ENCODE measurements around the gene NANOGP8. TPM values are rescaled to one million over a fixed set of nuclear protein-coding genes. Genes with fewer than 3 reads are reported as not detected.

NANOGP8 gene
- total and polyA plus RNA-seq, 8 donors, result not detected

DNA sequence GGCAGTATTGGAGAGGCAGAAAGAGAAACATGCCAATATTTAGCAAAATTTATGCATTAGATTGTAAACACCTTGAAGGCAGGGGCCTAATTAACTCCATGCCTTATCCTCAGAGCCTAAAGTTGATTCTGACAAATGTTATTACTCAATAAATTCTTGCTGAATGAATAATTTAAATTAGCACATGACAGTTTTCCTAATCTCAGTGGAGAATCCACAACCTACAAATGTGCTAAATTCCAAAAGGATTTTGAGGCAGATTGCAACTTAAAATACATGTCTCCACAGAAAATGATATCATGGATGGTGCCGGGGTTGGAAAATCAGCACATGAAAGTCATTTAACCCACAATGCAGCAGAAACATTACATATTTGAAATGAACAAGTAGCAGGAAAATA lies 41.1 kb upstream of the NANOGP8 start:
- intact Hi-C loops (cut with DNase I; ENCODE audit: low total_unique reads), result no loop called here
- Histone ChIP-seq H3K27me3 (no peaks in the 10 kb centered on the region), H3K36me3 (no peaks in the 10 kb centered on the region), H3K9me3 (no peaks in the 10 kb centered on the region), H3K4me1 (no peaks in the 10 kb centered on the region), H3K4me3 (no peak overlapping the region), H3K27ac (no peak overlapping the region)
- TF ChIP-seq, protein P1, sequence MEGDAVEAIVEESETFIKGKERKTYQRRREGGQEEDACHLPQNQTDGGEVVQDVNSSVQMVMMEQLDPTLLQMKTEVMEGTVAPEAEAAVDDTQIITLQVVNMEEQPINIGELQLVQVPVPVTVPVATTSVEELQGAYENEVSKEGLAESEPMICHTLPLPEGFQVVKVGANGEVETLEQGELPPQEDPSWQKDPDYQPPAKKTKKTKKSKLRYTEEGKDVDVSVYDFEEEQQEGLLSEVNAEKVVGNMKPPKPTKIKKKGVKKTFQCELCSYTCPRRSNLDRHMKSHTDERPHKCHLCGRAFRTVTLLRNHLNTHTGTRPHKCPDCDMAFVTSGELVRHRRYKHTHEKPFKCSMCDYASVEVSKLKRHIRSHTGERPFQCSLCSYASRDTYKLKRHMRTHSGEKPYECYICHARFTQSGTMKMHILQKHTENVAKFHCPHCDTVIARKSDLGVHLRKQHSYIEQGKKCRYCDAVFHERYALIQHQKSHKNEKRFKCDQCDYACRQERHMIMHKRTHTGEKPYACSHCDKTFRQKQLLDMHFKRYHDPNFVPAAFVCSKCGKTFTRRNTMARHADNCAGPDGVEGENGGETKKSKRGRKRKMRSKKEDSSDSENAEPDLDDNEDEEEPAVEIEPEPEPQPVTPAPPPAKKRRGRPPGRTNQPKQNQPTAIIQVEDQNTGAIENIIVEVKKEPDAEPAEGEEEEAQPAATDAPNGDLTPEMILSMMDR (IDR thresholded peaks at IDR 0.05), result no peak
- TF ChIP-seq POLR2AphosphoS5 (IDR thresholded peaks at IDR 0.05) (no peak), POLR2A (IDR thresholded peaks at IDR 0.05) (no peak)
- 95 to 99% (median 97%) methylated on average over 1 of the region's 1 CpG for WGBS, 5 donors
- no peak for DNase-seq

DNA sequence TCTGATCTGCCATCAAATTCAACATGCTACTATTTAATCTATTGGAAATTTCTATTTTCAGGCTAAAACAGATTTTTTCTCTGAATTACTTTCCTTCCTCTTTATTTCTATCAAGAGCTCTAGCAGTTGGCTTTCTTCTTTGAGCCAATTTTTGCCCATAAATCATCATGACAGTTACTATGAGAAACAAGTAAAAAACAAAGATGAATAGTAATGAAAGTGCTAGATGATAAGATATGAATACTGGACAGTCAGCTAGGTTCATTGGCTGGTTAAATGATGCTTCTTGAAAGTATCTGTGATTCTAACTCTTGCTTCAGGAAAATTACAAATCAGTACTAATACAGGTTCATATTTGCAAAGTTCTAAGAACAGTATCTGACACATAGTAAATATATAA lies 38.6 kb upstream of the NANOGP8 start:
- intact Hi-C loops (cut with DNase I; ENCODE audit: low total_unique reads), result no loop called here
- Histone ChIP-seq H3K27me3 (no peaks in the 10 kb centered on the region), H3K27ac (no peak overlapping the region), H3K4me1 (no peaks in the 10 kb centered on the region), H3K4me3 (no peak overlapping the region), H3K36me3 (no peaks in the 10 kb centered on the region), H3K9me3 (no peaks in the 10 kb centered on the region)
- TF ChIP-seq, protein P1 (IDR thresholded peaks at IDR 0.05), result no peak
- TF ChIP-seq EP300 (IDR thresholded peaks at IDR 0.05) (no peak), POLR2A (IDR thresholded peaks at IDR 0.05) (no peak), POLR2AphosphoS5 (IDR thresholded peaks at IDR 0.05) (no peak)
- peak in 1 of 2 donors; percentile 29 for DNase-seq

DNA sequence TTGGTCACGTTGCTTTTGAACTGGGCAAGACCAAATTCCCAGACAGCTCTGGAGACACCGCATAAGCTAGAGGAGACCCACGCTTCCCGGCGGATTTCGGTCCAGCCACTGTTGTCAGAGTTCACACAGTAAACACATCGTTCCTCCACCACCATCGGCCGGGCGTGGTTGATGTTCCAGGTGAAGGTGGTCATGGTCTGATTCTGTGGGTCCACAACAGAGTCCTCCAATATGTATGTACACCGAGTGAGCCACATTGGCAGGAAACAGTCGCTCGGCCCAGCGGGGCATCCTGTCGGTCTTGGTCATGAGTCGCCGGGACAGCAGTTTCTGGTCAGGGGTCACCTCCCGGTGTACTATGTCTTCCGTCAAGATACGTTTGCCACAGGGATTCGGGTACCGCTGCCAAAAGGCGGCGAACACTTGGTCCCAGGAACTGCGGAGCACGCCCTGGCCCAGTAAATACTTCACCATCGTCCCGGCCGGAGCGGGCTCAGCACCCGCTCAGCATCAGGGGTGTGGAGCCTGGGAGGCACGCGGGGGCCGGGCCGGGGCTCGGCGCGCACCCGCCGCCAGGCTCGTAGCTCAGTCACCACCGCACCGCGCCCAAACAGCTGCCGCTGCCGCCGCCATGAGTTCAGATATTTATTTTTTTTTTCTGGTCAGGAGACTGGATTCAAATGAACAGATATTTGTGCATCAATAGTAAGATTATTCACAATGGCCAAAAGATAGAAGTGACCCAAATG lies 36.7 kb upstream of the NANOGP8 start:
- H3K27ac ChIP-seq, result no peak overlapping the region
- no peaks in the 10 kb centered on the region for H3K36me3 ChIP-seq
- no peak overlapping the region for H3K4me3 ChIP-seq
- intact Hi-C loops (cut with DNase I; ENCODE audit: low total_unique reads), result no loop called here
- no peak for DNase-seq
- TF ChIP-seq EP300 (IDR thresholded peaks at IDR 0.05), result no peak
- TF ChIP-seq POLR2AphosphoS5 (IDR thresholded peaks at IDR 0.05), result no peak
- TF ChIP-seq, protein P1 (IDR thresholded peaks at IDR 0.05), result no peak
- no peaks in the 10 kb centered on the region for H3K4me1 ChIP-seq
- H3K9me3 ChIP-seq, result no peaks in the 10 kb centered on the region
- no peaks in the 10 kb centered on the region for H3K27me3 ChIP-seq
- 94 to 95% (median 95%) methylated on average over 43 to 47 of the region's 47 CpGs for WGBS, 5 donors

DNA sequence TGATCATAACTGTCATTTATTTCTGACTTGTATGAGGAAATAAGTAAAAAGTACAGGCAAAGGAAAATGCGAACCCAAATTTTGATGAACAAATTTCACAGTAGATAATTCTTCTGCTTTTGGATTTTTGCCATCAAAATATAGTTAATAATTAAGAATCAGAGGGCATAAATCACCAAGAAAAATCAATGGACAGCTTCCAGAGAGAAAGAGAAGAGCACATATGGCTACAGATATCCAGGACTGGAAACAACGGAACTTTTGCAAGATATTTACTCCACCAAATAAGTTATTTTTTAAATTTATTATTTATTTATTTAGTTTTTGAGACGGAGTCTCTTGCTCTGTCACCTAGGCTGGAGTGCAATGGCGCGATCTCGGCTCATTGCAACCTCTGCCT lies 35.1 kb upstream of the NANOGP8 start:
- intact Hi-C loops (cut with DNase I; ENCODE audit: low total_unique reads), result no loop called here
- TF ChIP-seq EP300 (IDR thresholded peaks at IDR 0.05) (no peak), POLR2A (IDR thresholded peaks at IDR 0.05) (no peak), POLR2AphosphoS5 (IDR thresholded peaks at IDR 0.05) (no peak)
- TF ChIP-seq, protein P1 (IDR thresholded peaks at IDR 0.05), result no peak
- Histone ChIP-seq H3K4me3 (no peak overlapping the region), H3K36me3 (no peaks in the 10 kb centered on the region), H3K27ac (no peak overlapping the region), H3K27me3 (no peaks in the 10 kb centered on the region), H3K9me3 (no peaks in the 10 kb centered on the region), H3K4me1 (no peaks in the 10 kb centered on the region)
- 86 to 88% (median 87%) methylated on average over 6 of the region's 6 CpGs for WGBS, 5 donors
- no peak for DNase-seq
